GM12878 (cell line): ENCODE measurements around the gene TEN1.

Experiments used
- CEBPB ChIP-seq, 2 experiments: fragments of 150-350 bp in 1 of 2; IDR thresholded peaks; 2 replicates each; pipeline ENCODE4 v1.6.1; 2012 to 2014; ENCODE audit warnings: low read depth in 2 of 2, low read length in 2 of 2, borderline replicate concordance in 1 of 2, inconsistent platforms in 1 of 2
- CTCF ChIP-seq, 3 experiments: IDR thresholded peaks in 2 of 3; conservative IDR thresholded peaks in 1 of 3; 2 replicates each; pipeline ENCODE4 v1.5.1; 2011; ENCODE audit warnings: low read depth in 3 of 3, low read length in 3 of 3, mild to moderate bottlenecking in 3 of 3, control low read depth in 2 of 3, moderate library complexity in 2 of 3, inconsistent platforms in 1 of 3, mixed read lengths in 1 of 3; ENCODE audit not compliant: control insufficient read depth in 2 of 3, insufficient read depth in 1 of 3; ENCODE audit errors: extremely low read depth in 1 of 3
- EGR1 ChIP-seq, 2 experiments: IDR thresholded peaks; 1 replicate in 1 of 2; 2 replicates in 1 of 2; pipeline ENCODE4 v1.6.1; 2011 to 2012; ENCODE audit warnings: low read depth in 2 of 2, low read length in 2 of 2, borderline replicate concordance in 1 of 2, mild to moderate bottlenecking in 1 of 2, moderate library complexity in 1 of 2
- ESRRA ChIP-seq: IDR thresholded peaks from 2 replicates; pipeline ENCODE4 v1.6.1; 2012; ENCODE audit warnings: mild to moderate bottlenecking, low read length, improper control_type of control experiment
- IKZF1 ChIP-seq: fragments of 450-650 bp; conservative IDR thresholded peaks from 2 replicates; pipeline ENCODE4 v1.6.1; 2017; ENCODE audit warnings: antibody characterized with exemption, mild to moderate bottlenecking
- MAX ChIP-seq: IDR thresholded peaks from 2 replicates; pipeline ENCODE4 v1.6.1; 2012; ENCODE audit warnings: low read depth, low read length, improper control_type of control experiment
- PKNOX1 ChIP-seq: fragments of 450-650 bp; IDR thresholded peaks from 2 replicates; pipeline ENCODE4 v1.6.1; 2016; ENCODE audit warnings: mild to moderate bottlenecking
- PML ChIP-seq: IDR thresholded peaks from 2 replicates; pipeline ENCODE4 v1.6.1; 2012; ENCODE audit warnings: low read length, inconsistent platforms
- POLR2A ChIP-seq: IDR thresholded peaks from 2 replicates; pipeline ENCODE4 v1.6.1; 2011; ENCODE audit warnings: low read depth, mild to moderate bottlenecking, low read length
- POLR2AphosphoS5 ChIP-seq: IDR thresholded peaks from 2 replicates; pipeline ENCODE4 v1.6.1; 2011; ENCODE audit warnings: mild to moderate bottlenecking, low read length, inconsistent platforms
- RAD21 ChIP-seq: IDR thresholded peaks from 2 replicates; pipeline ENCODE4 v1.6.1; 2011; ENCODE audit warnings: mild to moderate bottlenecking, low read depth, low read length, moderate library complexity; ENCODE audit not compliant: insufficient read depth
- RCOR1 ChIP-seq: conservative IDR thresholded peaks from 2 replicates; pipeline ENCODE4 v1.6.1; 2012; ENCODE audit warnings: low read depth, low read length, improper control_type of control experiment
- REST ChIP-seq: IDR thresholded peaks from 2 replicates; pipeline ENCODE4 v1.6.1; 2012; ENCODE audit warnings: mild to moderate bottlenecking, low read depth, low read length
- YY1 ChIP-seq: IDR thresholded peaks from 2 replicates; pipeline ENCODE4 v1.6.1; 2011; ENCODE audit warnings: low read depth, mild to moderate bottlenecking, low read length

DNA sequence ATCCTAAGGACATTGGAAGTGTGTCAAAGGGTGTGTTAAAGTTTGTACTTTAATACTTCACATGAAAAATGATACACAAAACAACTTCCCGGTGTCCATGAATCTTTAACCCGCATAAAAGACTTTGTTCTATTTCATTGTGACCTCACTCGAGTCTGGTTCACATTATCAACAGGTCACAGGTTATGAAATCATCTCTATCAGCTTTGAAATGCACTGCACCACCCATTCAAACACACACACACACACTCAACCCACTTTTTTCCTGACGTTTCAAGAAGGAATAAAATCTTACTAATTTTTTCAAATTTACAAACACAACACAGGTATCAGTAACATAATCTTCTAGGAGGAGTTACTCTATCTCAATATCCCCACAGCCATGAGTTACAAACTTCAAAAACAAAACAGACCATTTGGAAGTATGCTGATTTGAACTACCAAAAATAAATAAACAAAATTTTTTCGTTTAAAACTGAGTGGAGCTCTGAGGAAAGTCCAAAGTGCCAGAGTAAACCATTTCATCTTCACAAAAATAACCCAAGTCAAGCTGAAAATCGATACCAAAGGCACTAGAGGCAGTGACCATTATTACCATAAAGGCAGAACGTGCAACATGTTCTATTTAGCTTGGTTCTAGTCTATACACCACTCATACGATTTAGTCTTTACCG lies 2.7 kb upstream of the TEN1 start:
- TF ChIP-seq CTCF (IDR thresholded peaks at IDR 0.05 in 2 of 3, conservative IDR thresholded peaks at IDR 0.05 in 1 of 3; ENCODE audit: control insufficient read depth in 2 of 3, extremely low read depth in 1 of 3, insufficient read depth in 1 of 3, low read depth in 3 of 3, low read length in 3 of 3) (no peak), ESRRA (no peak), POLR2A (no peak), MAX (no peak), PML (no peak), IKZF1 (no peak), RCOR1 (no peak), PKNOX1 (no peak), CEBPB (IDR thresholded peaks at IDR 0.05; ENCODE audit: borderline replicate concordance in 1 of 2, low read depth in 2 of 2, low read length in 2 of 2) (no peak), REST (no peak), POLR2AphosphoS5 (no peak), RAD21 (no peak), YY1 (no peak), EGR1 (IDR thresholded peaks at IDR 0.05; ENCODE audit: borderline replicate concordance in 1 of 2, low read depth in 2 of 2, low read length in 2 of 2) (no peak)
